22Rv1 (cell line): ENCODE measurements around the gene PPARG.

Source experiments
- ZFX ChIP-seq: fragments of 450-650 bp; IDR thresholded peaks from 2 replicates; pipeline ENCODE4 v1.6.1; 2017; ENCODE audit warnings: antibody characterized with exemption, borderline replicate concordance
- TF ChIP-seq, protein P1 (sequence below): fragments of 450-650 bp; IDR thresholded peaks from 2 replicates; pipeline ENCODE4 v1.5.1; 2017; ENCODE audit warnings: mild to moderate bottlenecking

DNA sequence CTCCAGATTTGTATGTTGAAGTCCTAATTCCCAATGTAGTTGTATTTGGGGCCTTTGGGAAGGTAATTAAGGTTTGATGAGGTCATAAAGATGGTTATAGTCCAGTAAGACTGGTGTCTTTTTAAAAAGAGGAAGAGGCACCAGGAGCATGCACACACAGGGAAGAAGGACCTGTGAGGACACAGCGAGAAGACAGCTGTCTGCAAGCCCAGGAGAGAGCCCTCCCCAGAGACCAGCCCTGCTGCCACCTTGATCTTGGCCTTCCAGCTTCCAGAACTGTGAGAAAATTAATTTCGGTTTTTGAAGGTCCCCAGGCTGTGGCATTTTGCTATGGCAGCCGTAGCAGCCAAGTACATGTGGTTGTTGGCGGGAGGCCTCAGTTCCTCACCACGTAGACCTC is 162.6 kb downstream of the PPARG start:
- TF ChIP-seq, protein P1, sequence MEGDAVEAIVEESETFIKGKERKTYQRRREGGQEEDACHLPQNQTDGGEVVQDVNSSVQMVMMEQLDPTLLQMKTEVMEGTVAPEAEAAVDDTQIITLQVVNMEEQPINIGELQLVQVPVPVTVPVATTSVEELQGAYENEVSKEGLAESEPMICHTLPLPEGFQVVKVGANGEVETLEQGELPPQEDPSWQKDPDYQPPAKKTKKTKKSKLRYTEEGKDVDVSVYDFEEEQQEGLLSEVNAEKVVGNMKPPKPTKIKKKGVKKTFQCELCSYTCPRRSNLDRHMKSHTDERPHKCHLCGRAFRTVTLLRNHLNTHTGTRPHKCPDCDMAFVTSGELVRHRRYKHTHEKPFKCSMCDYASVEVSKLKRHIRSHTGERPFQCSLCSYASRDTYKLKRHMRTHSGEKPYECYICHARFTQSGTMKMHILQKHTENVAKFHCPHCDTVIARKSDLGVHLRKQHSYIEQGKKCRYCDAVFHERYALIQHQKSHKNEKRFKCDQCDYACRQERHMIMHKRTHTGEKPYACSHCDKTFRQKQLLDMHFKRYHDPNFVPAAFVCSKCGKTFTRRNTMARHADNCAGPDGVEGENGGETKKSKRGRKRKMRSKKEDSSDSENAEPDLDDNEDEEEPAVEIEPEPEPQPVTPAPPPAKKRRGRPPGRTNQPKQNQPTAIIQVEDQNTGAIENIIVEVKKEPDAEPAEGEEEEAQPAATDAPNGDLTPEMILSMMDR = no peak
- TF ChIP-seq ZFX = no peak
